Measurements from ENCODE around the gene OR6C65.
"Not testable (repeated sequence)": the region's sequence is repeated elsewhere in the genome, so short reads cannot be mapped to it uniquely, and the experiment has no call there.

DNA sequence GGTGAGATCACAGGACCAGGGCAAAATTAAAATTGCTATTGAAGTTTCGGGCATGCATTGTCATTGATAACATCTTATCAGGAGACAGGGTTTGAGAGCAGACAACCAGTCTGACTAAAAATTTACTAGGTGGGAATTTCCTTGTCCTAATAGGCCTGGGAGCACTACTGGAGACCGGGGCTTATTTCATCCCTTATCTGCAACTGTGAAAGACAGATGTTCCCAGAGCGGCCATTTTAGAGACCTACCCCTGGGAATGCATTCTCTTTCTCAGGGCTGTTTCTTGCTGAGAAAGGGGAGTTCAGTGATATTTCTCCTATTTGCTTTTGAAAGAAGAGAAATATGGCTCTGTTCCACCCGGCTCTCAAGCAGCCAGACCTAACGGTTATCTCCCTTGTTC, 40.9 kb downstream of the OR6C65 start:
- not testable (repeated sequence) for TF ChIP-seq POLR2A (IDR thresholded peaks at IDR 0.05; ENCODE audit: low read depth, low read length); TAF1 (IDR thresholded peaks at IDR 0.05; ENCODE audit: borderline replicate concordance, low read depth, low read length); POLR2AphosphoS5 (IDR thresholded peaks at IDR 0.05; ENCODE audit: low read depth, low read length)

Data from GM12892 (cell line).